Common myeloid progenitor, CD34-positive (primary cell): ENCODE results near the gene RSPH3.

Experiments
- CTCF ChIA-PET: fragments of 350-600 bp; sonication (Branson Sonifier 250); formaldehyde crosslinking; loops from one replicate; lab custom pipeline; 2021; ENCODE audit warnings: antibody characterized with exemption; lab: Charles Lee
- POLR2A ChIA-PET: fragments of 350-600 bp; sonication (Branson Sonifier 250); formaldehyde crosslinking; loops from one replicate; lab custom pipeline; 2021; ENCODE audit warnings: antibody characterized with exemption; lab: Charles Lee
- DNase-seq, 3 donors: peaks; one replicate each; pipeline versions ENCODE4 v3.0.0 to v3.0.0-alpha.2; 2013
- H3K27ac ChIP-seq, 2 experiments: 1 replicate in 1 of 2; 2 replicates in 1 of 2; pipeline ENCODE4 v1.7.0; 2013; ENCODE audit warnings: inconsistent platforms in 2 of 2, low read length in 2 of 2, mild to moderate bottlenecking in 2 of 2, low read depth in 1 of 2, moderate library complexity in 1 of 2; ENCODE audit not compliant: severe bottlenecking in 2 of 2, insufficient read depth in 1 of 2, poor library complexity in 1 of 2
- H3K27me3 ChIP-seq, 5 experiments: replicated peaks in 2 of 5; 1 replicate in 3 of 5; 2 replicates in 2 of 5; pipeline versions ENCODE4 v1.6.1 to v1.7.0; 2013; ENCODE audit warnings: low read length in 4 of 5, mild to moderate bottlenecking in 2 of 5, moderate library complexity in 2 of 5, inconsistent platforms in 1 of 5; ENCODE audit not compliant: insufficient read depth in 5 of 5, control insufficient read depth in 4 of 5
- H3K36me3 ChIP-seq, 4 experiments: 1 replicate in 2 of 4; 2 replicates in 2 of 4; pipeline versions ENCODE4 v1.6.1 to v1.7.0; 2013; ENCODE audit warnings: low read length in 3 of 4, control low read depth in 1 of 4, mild to moderate bottlenecking in 1 of 4; ENCODE audit not compliant: control insufficient read depth in 4 of 4, insufficient read depth in 4 of 4
- H3K4me1 ChIP-seq, 4 experiments: 1 replicate in 3 of 4; 2 replicates in 1 of 4; pipeline versions ENCODE4 v1.6.1 to v1.7.1; 2013; ENCODE audit warnings: low read length in 3 of 4, mild to moderate bottlenecking in 3 of 4, control low read depth in 1 of 4, inconsistent platforms in 1 of 4, moderate library complexity in 1 of 4; ENCODE audit not compliant: control insufficient read depth in 4 of 4, insufficient read depth in 4 of 4; ENCODE audit errors: control extremely low read depth in 1 of 4
- H3K4me3 ChIP-seq, 7 experiments: 1 replicate in 4 of 7; 2 replicates in 3 of 7; pipeline versions ENCODE4 v1.5.1 to v1.7.0; 2013; ENCODE audit warnings: mild to moderate bottlenecking in 7 of 7, low read length in 6 of 7, moderate library complexity in 6 of 7, inconsistent platforms in 2 of 7, low read depth in 2 of 7, control low read depth in 1 of 7; ENCODE audit not compliant: insufficient read depth in 4 of 7, control insufficient read depth in 1 of 7; ENCODE audit errors: extremely low read depth in 1 of 7
- H3K9me3 ChIP-seq, 5 experiments: 1 replicate in 4 of 5; 2 replicates in 1 of 5; pipeline versions ENCODE4 v1.6.1 to v1.7.1; 2013; ENCODE audit warnings: low read length in 4 of 5, mild to moderate bottlenecking in 2 of 5, inconsistent platforms in 1 of 5, low read depth in 1 of 5, moderate library complexity in 1 of 5; ENCODE audit not compliant: control insufficient read depth in 4 of 5, insufficient read depth in 2 of 5; ENCODE audit errors: control extremely low read depth in 1 of 5
- WGBS: methylation state at CpG from one replicate; pipeline ENCODE4 v1.1.5; 2013; ENCODE audit not compliant: insufficient coverage; 5-methylcytosine and 5-hydroxymethylcytosine counted together

The RSPH3 gene

GRCh38 chr6:158942349-158942748 lies 57.7 kb downstream of the RSPH3 start:
- peaks cover 0 to 13% (median 8%) of the 10 kb centered on the region in 4 experiments for H3K4me1 ChIP-seq

DNA sequence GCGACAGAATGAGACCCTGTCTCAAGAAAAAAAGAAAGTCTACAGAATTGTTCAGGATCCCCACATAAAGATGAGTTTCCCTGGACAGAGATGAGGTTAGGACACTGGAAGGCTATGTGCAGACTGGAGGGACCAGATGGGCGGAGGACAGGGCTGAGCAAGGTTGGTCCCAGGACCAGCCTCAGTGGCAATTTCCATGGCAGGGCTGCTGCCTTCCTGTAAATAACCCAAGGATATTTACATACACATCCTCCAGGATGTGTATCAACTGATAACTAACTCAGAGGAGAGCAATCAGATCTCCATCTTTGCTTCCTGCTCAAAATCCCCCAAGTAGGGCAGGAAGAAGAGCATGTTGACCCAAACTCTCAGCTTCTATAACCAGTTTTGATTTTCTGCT lies 58.8 kb downstream of the RSPH3 start:
- peaks cover 0 to 13% (median 8%) of the 10 kb centered on the region in 4 experiments for H3K4me1 ChIP-seq
- H3K27ac ChIP-seq: no peak overlapping the region
- peaks cover 0 to 5% (median 0%) of the 10 kb centered on the region in 5 experiments for H3K9me3 ChIP-seq
- ChIA-PET POLR2A (no interaction called here), CTCF (no interaction called here)
- 92% methylated on average over 2 of the region's 2 CpGs for WGBS
- H3K36me3 ChIP-seq: no peaks in the 10 kb centered on the region
- peaks cover 0 to 14% (median 5%) of the 10 kb centered on the region in 5 experiments for H3K27me3 ChIP-seq
- no peak for DNase-seq
- no peak overlapping the region for H3K4me3 ChIP-seq

More at GRCh38 chr6:158942349-158942748, 57.7 kb downstream of the RSPH3 start:
- no peak overlapping the region for H3K4me3 ChIP-seq
- POLR2A ChIA-PET: no interaction called here
- H3K36me3 ChIP-seq: no peaks in the 10 kb centered on the region
- 100% methylated on average over 1 of the region's 2 CpGs for WGBS
- CTCF ChIA-PET: interaction anchor here (0.7 to 1.5 kb wide), 2 partner anchors 20 to 72 kb away, joined by 3 read pairs; no protein-coding TSS in a partner anchor
- no peak for DNase-seq
- H3K9me3 ChIP-seq: peaks cover 0 to 5% (median 0%) of the 10 kb centered on the region in 5 experiments
- H3K27me3 ChIP-seq: peaks cover 0 to 14% (median 3%) of the 10 kb centered on the region in 5 experiments
- H3K27ac ChIP-seq: no peak overlapping the region

- Histone ChIP-seq H3K4me3 (peak overlapping the region in 6 of 7 experiments; percentile 2 to 56 (median 46)), H3K27ac (no peak overlapping the region), H3K27me3 (peaks cover 0 to 14% (median 5%) of the 10 kb centered on the region in 5 experiments), H3K4me1 (peaks cover 0 to 13% (median 8%) of the 10 kb centered on the region in 4 experiments), H3K36me3 (no peaks in the 10 kb centered on the region), H3K9me3 (peaks cover 0 to 5% (median 0%) of the 10 kb centered on the region in 5 experiments)
- ChIA-PET CTCF (interaction anchor here (1.3 to 2.8 kb wide), 5 partner anchors 11 to 150 kb away, joined by 3 to 5 read pairs (median 3); no protein-coding TSS in a partner anchor), POLR2A (no interaction called here)
- WGBS: 16% methylated on average over 30 of the region's 37 CpGs
- peak; percentile 29 to 55 (median 34) for DNase-seq
Observed at GRCh38 chr6:158939255-158940159, 60.5 kb downstream of the RSPH3 start.

GRCh38 chr6:158938811-158939254 lies 61.2 kb downstream of the RSPH3 start:
- Histone ChIP-seq H3K27me3 (peaks cover 0 to 14% (median 5%) of the 10 kb centered on the region in 5 experiments), H3K4me1 (peaks cover 0 to 13% (median 8%) of the 10 kb centered on the region in 4 experiments), H3K9me3 (peaks cover 0 to 5% (median 0%) of the 10 kb centered on the region in 5 experiments), H3K27ac (no peak overlapping the region), H3K4me3 (peak overlapping the region in 4 of 7 experiments; percentile 40 to 56 (median 54)), H3K36me3 (no peaks in the 10 kb centered on the region)
- WGBS: 52% methylated on average over 23 of the region's 23 CpGs
- CTCF ChIA-PET: interaction anchor here (1.1 to 2.8 kb wide), 4 partner anchors 10 to 149 kb away, joined by 3 to 5 read pairs (median 3); no protein-coding TSS in a partner anchor
- POLR2A ChIA-PET: no interaction called here
- DNase-seq: peak in 2 of 3 donors; percentile 15 to 47

DNA sequence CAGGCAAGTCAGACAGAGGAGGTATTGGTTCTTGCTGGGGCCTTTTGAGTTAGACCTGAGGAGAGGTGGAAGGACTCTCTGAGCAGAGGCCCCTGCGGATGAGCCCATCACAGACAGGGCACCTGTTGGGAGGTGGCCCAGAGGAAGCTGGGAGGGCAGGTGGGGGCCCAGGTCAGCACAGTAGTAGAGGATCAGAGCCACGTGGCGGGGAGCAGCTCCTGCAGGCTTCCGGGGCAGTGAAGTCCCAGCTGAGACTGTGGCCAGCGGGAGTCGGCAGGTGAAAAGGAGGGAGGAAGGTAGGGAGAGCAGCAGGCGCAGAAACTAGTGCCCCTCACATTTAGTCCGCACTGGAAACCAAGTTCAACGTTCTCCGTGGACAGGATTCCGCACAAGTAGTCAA lies 61.8 kb downstream of the RSPH3 start:
- Histone ChIP-seq H3K4me1 (peaks cover 0 to 13% (median 8%) of the 10 kb centered on the region in 4 experiments), H3K9me3 (peaks cover 0 to 5% (median 0%) of the 10 kb centered on the region in 5 experiments), H3K4me3 (no peak overlapping the region), H3K36me3 (no peaks in the 10 kb centered on the region), H3K27ac (no peak overlapping the region), H3K27me3 (peaks cover 0 to 14% (median 5%) of the 10 kb centered on the region in 5 experiments)
- CTCF ChIA-PET: interaction anchor here (1.1 to 2.8 kb wide), 3 partner anchors 9 to 149 kb away, joined by 3 to 5 read pairs (median 3); no protein-coding TSS in a partner anchor
- WGBS: 90% methylated on average over 11 of the region's 11 CpGs
- POLR2A ChIA-PET: no interaction called here
- DNase-seq: no peak

- WGBS: 89% methylated on average over 3 of the region's 5 CpGs
- POLR2A ChIA-PET: no interaction called here
- Histone ChIP-seq H3K27me3 (peaks cover 0 to 10% (median 5%) of the 10 kb centered on the region in 5 experiments), H3K27ac (no peak overlapping the region), H3K36me3 (no peaks in the 10 kb centered on the region), H3K4me1 (peaks cover 0 to 5% (median 2%) of the 10 kb centered on the region in 4 experiments), H3K4me3 (no peak overlapping the region), H3K9me3 (no peaks in the 10 kb centered on the region)
- no peak for DNase-seq
- CTCF ChIA-PET: interaction anchor here (1.1 kb wide), 1 partner anchor 10 kb away, joined by 3 read pairs; no protein-coding TSS in a partner anchor
Observed at GRCh38 chr6:158934157-158934556, 65.8 kb downstream of the RSPH3 start.
